Measurements from ENCODE around the gene NUAK2. TPM values are rescaled to one million over a fixed set of nuclear protein-coding genes. Genes with fewer than 3 reads are reported as not detected.
"Not testable (repeated sequence)": the region's sequence is repeated elsewhere in the genome, so short reads cannot be mapped to it uniquely, and the experiment has no call there.

Gene NUAK2
- total RNA-seq: 2.6 and 3.8 TPM in 2 replicates

GRCh38 chr1:205321162-205321958 lies at the start of gene NUAK2:
Gene NUAK2, minus strand, starts transcription at chr1:205321745. Its CDS starts 117 bp downstream, at chr1:205321628.
- peak; percentile 91 to 93 for DNase-seq (ENCODE audit: low read depth in 2 of 2)

DNA sequence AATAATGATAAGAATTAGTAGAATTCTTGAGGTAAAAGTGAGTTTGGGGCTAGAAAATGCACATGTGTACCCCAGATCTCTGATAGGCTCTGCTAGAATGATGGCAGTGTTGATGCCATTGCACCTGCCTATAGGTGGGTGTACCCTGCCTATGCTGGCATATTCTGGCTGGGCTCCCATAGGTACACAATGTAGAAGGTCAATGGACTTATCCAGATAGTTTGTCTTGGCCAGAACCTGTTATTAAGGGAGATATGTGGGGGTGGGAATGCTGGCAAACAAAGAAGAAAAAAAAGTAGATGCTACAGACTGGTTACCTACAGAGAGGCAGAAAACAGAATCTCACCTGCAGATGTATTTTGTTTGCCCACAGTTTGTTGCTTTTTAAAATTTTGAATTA lies 49.2 kb upstream of the NUAK2 start:
- no peak for DNase-seq (ENCODE audit: low read depth in 2 of 2)

GRCh38 chr1:205369701-205370123 lies 48.2 kb upstream of the NUAK2 start:
- no peak for DNase-seq (ENCODE audit: low read depth in 2 of 2)

DNA sequence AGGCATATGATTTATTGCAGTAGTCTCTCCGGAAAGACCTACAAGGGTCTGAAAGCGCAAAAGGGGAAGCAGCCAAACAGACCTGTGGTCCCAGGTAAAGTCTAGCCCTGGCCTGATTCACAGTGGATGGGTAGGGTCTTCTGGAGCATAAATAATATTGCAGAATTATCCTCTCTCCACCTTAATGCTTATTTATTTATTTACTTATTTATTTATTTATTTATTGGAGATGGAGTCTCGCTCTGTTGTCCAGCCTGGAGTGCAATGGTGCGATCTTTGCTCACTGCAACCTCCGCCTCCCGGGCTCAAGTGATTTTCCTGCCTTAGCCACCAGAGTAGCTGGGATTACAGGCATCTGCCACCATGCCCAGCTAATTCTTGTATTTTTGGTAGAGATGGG lies 46.9 kb upstream of the NUAK2 start:
- no peak for DNase-seq (ENCODE audit: low read depth in 2 of 2)

DNA sequence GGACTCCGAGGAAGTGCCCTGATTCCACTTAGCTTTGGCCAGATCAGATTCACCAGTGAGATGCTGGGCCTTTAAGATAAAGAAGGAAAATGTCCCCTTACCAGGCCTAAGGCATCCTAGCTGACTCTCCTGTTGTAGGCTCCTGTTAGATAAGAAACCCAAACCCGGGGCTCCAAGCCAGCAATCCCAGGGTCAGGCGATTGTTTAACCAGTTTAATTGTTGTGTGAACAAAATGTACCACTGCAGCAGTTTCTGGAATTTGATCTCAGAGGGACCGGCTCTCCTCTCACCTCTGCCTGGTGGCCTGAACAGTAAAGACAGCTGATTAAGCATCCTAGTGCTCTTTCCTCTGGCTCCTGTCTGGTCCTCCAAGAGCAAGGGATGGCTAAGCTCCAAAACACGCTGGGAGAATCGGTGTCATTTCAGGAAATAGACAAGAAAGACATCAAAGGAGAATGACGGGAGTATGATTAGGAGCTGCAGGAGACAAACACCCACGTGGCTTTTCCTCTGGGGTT lies 44.5 kb upstream of the NUAK2 start:
- no peak for DNase-seq (ENCODE audit: low read depth in 2 of 2)

- DNase-seq (ENCODE audit: low read depth in 2 of 2): not testable (repeated sequence)
These were observed 43.5 kb upstream of the NUAK2 start for GRCh38 chr1:205365086-205365485.

DNA sequence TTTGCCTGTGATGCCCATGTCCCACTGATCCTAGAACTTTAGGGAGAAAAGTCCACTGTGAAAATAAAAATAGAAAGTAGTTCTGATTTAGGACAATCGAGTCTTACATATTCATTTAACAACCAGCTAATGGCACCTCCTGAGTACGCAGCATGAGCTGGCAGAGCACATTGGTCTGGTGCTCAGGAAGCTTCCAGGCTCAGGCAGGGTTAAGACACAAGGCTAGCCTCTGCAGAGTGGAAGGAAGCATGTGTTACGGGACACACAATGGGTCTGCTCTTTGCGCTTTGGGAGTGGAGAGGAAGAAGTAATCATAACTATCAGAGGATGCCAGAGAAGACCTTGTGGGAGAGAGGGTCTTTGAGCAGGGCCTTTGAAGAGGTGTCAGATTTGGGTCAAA lies 39.3 kb upstream of the NUAK2 start:
- DNase-seq (ENCODE audit: low read depth in 2 of 2): no peak

GRCh38 chr1:205359771-205360565 lies 38.4 kb upstream of the NUAK2 start:
- DNase-seq (ENCODE audit: low read depth in 2 of 2): no peak

- DNase-seq (ENCODE audit: low read depth in 2 of 2): no peak
These were observed 37.0 kb upstream of the NUAK2 start for GRCh38 chr1:205358579-205358978.

GRCh38 chr1:205357567-205357966 lies 36.0 kb upstream of the NUAK2 start:
- DNase-seq (ENCODE audit: low read depth in 2 of 2): no peak

DNA sequence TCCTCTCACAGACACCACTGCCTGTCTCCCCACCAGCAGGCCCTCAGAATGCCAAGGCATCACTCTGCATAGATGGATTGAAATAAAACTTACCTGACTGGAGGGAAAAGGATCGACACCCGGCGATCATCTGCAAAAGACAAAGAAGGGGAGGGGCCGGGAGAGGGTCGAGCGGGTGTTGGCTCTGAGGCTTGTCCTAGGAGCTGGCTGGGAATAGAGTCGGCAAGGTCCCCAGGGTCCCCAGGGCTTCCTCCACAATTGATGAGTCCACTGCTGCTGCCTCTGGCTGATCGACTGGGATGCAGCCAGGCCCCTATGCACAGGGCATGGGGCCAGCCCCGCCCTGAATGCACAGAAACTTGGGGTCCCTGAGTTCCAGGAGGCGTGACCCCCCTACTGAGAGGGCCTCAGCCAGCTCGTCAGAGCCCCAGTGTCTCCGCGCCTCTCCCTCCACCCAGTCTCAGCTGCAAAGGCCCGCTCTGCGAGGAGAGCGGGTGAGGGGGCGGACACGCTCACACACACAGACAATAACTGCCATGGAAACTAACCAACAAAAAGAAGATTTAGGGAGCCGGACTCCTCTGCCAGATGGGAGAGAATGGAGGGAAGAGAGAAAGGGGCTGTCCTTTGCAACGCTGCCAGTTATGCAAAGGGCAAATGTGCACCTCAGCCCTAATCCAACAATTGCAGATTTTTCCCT lies 35.0 kb upstream of the NUAK2 start, which contains the start of gene KLHDC8A:
Gene KLHDC8A (minus strand): TSS at position 483 of the 700 bp plus-strand sequence. CDS start 13,318 bp downstream, outside the sequence.
- peak in 1 of 2 donors; percentile 12 for DNase-seq (ENCODE audit: low read depth in 2 of 2)

DNA sequence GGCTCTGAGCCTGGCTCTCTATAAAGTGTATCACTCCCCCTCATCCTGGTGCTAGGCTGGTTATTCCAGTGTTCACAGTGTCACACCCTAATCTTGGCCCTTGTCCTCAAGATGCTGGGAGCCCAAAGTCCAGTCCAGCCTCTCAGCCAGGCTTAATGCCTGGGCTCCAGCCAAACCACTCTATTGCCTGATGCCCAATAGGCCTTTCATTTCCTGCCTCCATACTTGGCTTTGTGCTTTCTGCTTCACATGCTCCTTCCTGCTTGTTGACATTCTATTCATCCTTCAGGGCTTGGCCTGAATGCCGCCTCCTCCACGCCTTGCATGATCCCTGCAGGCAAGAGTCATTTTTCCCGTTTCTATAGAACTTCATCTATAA lies 33.5 kb upstream of the NUAK2 start:
- DNase-seq (ENCODE audit: low read depth in 2 of 2): no peak

DNA sequence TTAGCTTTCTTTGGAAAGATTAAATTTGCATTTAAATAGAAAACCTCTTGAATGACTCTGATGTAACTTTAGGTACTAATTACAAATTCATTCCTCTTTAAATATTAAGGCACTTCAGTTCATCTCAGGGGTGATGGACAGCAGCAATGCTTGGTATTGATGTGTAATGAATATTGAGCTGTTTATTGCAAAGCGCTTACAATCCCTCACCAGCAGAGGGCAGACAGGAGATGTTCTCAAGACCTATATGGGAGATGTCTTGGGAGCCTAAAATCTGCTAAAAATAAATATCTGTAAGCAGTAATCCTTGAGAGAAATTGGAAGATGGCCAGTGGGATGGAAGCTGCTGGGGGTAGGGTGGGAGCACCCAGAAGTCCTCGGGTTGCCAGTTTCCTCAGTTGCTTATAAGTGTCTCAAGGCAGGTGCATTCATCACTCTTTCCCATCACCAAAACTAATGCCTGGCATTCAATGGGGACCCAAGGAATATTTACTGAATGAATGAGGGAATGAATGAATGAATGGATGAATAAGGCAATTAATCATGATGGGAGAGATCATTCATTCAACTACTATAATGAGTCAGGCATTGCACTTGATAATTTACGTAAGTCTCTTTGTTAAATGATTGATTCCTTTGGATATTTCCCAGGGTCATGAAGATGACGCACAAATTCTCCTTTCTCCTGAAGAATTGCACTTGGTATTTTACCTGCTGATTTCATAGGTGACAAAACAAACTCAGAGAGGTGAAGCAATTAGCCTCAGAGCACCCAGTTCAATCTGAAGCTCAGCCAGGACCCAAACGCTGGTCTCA lies 32.9 kb upstream of the NUAK2 start:
- peak; percentile 62 to 69 for DNase-seq (ENCODE audit: low read depth in 2 of 2)

GRCh38 chr1:205353612-205354011 lies 32.1 kb upstream of the NUAK2 start:
- no peak for DNase-seq (ENCODE audit: low read depth in 2 of 2)

- no peak for DNase-seq (ENCODE audit: low read depth in 2 of 2)
These were observed 31.6 kb upstream of the NUAK2 start for GRCh38 chr1:205353191-205353590.

GRCh38 chr1:205351984-205352713 lies 30.6 kb upstream of the NUAK2 start:
- DNase-seq (ENCODE audit: low read depth in 2 of 2): no peak

DNA sequence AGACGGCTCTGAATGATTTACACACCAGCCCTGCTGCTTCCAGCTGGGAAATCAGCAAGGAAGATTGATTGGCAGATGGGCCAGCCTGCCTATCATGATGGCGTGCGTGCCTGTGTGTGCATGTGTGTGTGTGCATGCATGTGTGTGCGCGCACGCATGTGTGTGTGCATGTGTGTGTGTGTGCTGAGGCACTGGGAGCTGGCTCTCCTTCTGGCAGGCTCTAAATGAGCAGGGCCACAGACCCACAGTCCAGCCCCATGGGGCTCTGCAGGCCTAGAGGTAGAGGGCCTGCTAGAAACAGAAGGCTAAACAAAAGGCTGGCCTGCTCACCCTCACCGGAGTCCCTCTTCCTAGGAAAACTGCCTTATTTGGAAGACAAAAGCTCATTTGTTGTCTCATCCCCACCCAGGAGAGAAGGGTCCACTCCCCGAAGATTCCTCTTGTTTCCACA lies 29.2 kb upstream of the NUAK2 start:
- no peak for DNase-seq (ENCODE audit: low read depth in 2 of 2)

GRCh38 chr1:205350124-205350523 lies 28.6 kb upstream of the NUAK2 start:
- DNase-seq (ENCODE audit: low read depth in 2 of 2): no peak

DNA sequence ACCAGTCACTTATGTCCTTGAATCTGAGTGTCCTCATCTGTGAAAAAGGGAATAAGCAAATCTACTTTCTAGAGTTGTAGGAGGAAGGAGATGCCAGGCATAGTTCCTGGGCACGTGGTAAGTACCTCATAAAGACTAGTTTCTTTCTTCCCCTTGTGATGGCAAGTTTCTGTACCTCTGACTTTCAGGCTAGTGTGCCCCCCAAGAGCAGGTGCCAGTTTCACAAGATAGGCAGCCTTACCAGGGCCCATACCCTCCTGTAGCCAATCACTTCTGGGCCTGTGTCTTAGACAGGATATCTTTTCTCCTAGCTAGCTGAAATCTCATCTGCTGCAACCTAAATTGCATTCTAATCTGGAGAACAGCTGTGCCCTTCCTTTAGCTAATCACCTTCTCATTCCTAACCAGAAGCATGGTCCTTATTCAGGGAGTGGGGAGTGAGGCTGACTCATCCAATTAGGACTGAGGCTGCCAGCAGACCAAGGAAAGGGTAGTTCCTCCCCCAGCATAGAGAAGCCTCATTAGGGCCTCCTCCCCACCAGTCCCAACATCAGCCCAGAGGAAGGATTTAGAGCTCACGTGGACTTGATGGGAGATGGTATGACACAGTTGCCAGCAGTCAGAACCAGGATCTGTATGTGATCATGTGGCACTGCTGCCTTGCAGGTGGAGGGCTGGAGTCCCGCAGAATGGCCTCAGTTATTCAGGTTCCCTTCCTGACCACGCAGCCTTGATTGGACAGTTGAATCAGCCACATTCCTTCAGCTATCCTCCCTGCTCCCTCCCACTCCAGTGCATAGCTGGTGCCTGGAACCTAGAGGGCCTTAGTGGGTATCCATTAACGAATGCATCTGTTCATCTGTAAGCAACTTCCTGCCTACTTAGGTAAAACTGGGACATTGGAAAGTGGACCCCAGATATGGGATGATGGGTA lies 27.3 kb upstream of the NUAK2 start:
- no peak for DNase-seq (ENCODE audit: low read depth in 2 of 2)

Data from lung microvascular endothelial cell (primary cell).